GM21717 (cell line): ENCODE results near the gene CLDN4.

Experiments
- ATAC-seq: cut with Tn5 transposase; IDR thresholded peaks from one replicate; pipeline ENCODE4 v1.9.1; 2021; ENCODE audit warnings: mild to moderate bottlenecking, moderate library complexity; ENCODE audit not compliant: unreplicated experiment

Gene CLDN4

DNA sequence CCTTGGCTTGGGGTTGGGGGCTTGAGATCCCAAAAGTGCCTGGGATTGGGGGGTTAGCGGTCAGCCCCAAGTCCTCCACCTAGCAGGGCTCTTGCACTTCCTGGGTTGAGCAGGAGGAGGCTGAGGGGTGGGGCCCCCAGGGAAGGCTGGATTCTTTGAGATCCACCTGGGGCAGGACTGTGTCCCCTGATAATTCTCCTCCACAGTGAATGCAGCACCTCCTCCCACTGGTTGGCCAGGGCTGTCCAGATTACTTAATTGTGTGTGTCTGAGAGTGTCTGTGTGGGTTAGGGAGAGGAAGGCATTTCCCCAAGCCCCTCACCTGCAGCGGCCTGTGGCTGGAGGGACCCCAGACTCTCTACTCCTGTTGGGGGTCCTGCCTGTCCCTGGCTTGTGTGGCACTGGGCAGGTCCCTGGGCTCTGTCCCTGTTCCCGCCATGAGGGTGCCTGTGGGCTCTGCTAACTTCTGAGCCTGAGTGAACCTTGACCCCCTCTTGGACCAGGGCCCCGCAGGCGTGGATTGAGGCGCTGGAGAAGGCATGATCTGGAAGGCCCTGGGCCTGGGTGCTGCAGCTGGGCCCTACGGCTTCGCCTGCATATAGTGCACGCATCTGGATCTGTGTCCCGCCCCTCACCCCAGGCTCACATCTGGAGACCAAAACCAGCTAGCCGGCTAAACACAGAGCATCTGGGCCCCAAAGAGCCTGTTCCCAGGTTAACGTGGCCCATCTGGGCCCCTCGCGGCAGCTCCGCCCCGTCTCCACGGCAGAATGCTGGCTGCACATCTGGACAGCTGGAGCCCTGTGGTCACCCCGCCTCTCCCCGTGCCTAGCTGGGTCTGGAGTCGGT, 40.6 kb downstream of the CLDN4 start:
- ATAC-seq, result no peak

DNA sequence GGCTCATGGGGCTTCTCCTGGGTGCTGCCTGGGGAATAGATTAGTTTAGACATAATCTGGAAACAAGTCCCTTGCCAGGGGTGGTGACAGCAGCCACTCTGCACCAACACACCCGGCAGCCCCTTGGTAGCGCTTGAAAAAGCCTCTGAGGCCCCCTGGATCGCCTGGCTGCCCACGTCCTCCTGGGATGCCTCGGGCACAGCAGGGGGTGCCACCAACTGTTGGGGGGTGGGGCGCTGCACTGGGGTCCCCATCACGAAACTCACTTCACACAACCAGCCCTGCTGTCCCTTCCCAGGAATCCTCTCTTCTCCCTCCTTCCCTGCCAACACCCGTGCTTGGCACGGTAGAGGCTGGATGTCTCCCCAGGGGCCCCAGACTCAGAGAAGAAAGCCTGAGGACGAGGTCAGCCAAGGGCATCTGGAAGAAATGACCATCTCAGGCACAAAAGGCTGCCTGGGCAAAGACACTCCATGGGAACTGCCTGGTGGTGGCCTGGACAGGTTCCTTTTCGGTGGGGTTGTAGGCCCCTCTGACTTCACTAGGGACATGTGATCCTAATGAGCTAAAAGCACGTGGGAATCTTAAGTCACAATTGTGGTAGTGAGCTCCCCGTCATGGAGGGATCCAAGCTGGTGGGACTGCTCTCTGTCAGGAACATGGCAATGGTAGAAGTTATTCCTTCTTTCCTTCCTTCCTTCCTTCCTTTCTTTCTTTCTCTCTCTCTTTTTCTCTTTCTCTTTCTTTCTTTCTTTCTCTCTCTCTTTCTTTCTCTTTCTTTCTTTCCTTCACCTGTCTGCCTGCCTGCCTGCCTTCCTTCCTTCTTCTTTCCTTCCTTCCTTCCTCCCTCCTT, 41.5 kb downstream of the CLDN4 start:
- no peak for ATAC-seq

DNA sequence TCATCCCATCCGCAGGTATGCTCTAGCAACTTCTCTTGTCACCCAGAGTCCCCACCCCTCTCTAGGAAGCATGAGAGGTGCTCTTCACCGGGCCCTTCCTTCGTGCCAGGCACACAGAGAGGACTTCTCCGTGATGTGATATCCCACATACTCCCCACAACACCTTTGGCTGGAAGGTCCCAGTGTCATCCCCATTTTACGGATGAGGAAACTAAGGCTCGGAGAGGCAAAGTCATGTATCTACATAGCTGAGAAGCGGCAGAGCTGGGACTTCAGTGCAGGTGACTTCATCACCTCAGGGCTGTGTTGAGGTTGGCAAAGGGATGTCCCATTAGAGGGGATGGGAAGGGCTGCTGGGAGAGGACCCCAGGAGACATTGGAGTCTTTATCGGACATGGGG, 45.6 kb downstream of the CLDN4 start:
- ATAC-seq, result no peak

DNA sequence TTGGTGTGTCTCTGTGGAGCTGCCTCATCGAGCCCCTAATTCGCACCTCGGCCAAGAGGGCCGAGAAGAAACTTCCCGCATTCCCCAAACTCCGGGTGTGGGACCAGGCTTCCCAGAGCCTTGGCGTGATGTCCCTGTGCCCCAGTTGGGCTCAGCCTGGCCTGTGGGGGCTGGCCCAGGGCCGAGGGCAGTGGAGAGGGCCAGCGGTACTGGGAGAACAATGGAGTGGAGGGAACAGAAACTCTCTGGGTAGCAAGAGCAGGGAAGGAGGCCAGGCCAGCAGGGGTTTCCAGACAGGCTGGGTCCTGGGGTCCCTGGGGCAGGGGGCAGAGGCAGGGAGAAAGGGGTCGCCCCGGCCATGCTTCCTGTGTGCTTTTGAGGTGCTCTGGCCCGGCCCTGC, 46.2 kb downstream of the CLDN4 start:
- ATAC-seq, result no peak

DNA sequence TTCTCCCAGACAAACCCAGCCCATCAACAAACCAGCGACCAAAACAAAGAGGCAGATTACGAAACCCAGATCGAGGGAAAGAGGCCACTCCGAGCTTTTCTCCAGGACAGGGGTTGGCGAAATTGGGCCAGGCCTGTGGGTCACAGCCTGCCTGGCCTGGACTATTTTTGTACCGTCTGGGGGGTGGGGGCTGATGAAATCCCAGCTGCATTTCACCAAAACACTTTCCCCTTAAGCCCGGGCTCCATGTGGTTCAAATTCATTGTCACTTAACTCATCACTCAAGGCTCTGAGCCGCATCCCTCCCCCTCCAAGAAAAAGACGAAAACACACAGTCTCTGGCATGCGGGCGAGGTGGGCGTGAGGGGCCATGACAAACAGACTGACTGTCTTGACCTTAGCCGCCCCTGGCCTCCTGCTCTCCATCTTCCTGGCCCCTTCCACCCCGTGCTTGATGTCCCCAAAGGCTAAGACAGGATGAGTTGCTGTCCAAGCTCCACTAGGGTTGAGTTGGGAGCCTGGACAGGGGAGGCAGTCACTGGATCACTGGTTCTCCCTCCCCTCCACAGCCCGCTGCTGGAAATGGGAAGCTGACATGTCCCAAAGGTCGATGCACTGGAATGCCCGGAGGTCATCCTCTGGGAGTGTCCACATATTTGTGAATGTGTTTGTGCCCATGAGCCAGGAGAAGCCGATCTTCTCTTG, 49.3 kb downstream of the CLDN4 start:
- ATAC-seq, result no peak

DNA sequence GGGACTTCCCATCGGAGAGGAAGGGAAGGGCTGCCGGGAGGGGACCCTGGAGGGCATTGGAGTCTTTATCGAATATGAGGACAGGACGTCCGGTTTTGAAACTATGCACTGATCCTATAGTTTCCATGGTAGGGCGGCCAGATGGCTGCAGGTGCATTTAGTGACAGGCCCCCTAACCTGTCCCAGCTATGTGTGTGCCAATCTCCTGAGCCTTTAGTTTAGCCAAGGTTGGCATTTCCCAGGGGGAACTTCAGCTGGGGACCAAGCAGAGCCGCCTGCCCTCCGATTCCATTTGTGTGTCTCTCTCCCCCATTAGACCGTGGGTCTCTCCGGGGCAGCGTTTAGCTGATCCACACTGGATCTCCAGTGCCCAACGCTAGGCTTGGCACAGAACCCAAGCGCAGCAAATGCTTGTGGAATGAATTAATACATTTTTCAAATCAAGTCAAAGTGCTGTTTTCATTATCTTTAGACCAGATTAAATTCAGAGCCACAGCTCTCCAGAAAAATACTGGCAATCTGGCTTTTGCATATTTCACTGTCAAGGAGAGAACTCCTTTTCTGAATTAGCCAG, 50.0 kb downstream of the CLDN4 start:
- ATAC-seq, result no peak

DNA sequence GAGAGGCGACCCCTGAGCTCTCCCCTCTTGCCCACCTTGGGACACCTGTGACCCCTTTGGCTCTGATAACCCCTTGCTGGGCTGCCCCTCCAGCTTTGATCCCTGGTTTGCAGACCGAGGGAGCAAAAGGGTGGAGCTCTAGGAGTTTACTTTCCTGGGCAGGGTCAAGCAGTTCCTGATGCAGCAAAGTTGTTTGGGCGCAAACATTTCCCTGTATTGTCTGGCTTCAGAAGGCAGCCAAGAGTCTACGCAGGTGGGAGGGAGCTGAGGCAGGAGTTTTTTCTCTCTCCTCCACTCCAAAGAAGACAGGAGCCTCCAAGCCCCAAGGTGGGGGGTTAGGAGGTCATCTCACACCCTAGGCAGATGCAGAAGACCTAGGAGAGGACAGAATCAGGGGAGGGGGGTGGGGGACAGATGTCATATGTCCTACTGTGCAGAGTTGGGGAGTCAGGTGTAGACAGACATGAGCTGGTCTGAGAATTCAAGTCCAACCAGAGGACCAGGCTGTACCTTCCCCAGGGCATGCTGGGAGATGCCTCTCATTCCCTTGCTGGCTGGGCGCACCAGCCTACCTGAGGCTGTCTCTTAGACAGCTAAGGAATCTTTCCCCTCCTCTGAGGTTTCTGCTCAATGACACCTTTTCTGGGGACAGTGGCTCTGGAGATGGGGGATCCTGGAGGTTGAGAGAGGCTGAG, 50.7 kb downstream of the CLDN4 start:
- no peak for ATAC-seq

DNA sequence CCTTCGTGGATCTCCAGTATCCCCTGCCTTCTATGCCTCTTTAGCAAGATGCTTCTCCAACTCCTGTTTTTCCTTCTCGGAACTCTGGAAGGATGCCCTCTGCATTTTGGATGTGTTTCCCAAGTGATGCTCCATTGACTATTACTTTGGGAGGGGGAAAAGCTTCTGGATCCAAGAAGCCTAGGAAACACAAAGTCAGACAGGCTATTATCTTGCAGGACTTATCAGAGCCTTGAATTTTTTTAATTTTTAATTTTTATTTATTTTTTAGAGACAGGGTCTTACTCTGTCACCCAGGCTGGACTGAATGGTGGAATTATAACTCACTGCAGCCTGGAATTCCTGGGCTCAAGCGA, 51.2 kb downstream of the CLDN4 start:
- ATAC-seq, result no peak
